ENCODE results near the gene LINGO4.

Gene LINGO4

GRCh38 chr1:151759241-151759640, 46.0 kb downstream of the LINGO4 start:
- Histone ChIP-seq H3K36me3 (peaks cover 73% of the 10 kb centered on the region), H3K4me1 (peaks cover 17% of the 10 kb centered on the region), H3K9me3 (no peaks in the 10 kb centered on the region), H4K20me1 (no peaks in the 10 kb centered on the region), H3K4me2 (no peak overlapping the region), H3K27me3 (no peaks in the 10 kb centered on the region), H3K9ac (no peak overlapping the region), H3K27ac (no peak overlapping the region), H3K4me3 (no peak overlapping the region)
- TF ChIP-seq Cebpa-rat (IDR thresholded peaks at IDR 0.05), result no peak

DNA sequence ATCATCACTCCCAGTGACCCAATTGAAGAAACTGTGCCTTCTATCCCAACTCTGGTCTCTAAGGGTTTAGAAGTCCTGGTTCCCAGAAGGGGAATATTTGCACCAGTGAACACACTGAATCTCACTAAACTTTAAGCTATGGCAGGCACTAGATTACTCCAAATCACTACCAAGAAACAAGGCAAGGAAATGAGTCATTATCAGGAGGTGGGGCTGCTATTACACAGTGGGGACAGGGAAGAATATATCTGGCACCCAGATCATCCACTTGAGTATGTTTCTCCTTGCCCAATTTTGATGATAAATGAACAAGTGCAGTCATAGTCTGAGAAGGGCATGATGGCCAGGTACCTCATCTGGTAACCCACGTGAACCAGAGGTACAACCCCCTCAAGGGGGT, 48.9 kb downstream of the LINGO4 start:
- no peaks in the 10 kb centered on the region for H3K4me1 ChIP-seq
- H3K9me3 ChIP-seq, result no peaks in the 10 kb centered on the region
- H4K20me1 ChIP-seq, result no peaks in the 10 kb centered on the region
- no peak overlapping the region for H3K27ac ChIP-seq
- TF ChIP-seq Cebpa-rat (IDR thresholded peaks at IDR 0.05), result no peak
- no peak overlapping the region for H3K4me3 ChIP-seq
- no peak overlapping the region for H3K4me2 ChIP-seq
- no peaks in the 10 kb centered on the region for H3K27me3 ChIP-seq
- H3K36me3 ChIP-seq, result peaks cover 62% of the 10 kb centered on the region
- no peak overlapping the region for H3K9ac ChIP-seq

Measured in BLaER1 (cell line).